ENCODE results near the gene RNU7-1.

The RNU7-1 gene

DNA sequence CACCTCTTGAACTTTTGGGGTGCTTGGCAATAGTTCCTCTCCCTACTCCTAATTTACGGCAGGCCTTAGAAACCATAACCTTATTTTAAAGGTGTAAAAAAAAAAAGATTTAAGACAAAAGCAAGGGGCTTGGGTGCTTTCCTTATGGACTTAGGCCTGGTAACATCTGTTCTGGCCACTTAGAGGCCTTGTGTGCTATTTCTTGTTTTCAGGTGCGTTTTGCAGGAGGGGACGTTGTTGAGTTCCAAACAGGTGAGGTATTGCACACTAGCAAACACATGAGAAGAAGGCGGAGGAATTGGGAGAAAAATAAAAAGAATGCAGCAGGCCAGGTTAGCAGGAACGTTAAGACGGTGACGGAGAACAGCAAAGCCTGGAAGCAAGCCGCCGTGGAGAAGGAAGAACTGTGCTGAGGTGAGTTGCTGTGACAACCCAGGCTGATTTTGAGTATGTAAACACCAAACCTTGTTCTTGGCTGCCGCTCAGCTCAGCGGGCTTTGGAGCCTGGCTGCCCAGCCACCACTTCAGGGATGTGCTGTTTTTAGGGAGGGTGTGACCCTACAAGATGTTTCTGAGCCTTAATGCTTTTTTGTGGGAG, 44.4 kb downstream of the RNU7-1 start:
- DNase-seq (ENCODE audit: low read depth in 1 of 2, low spot score in 1 of 2) = no peak

Data from stimulated activated CD4-positive, alpha-beta T cell treated with anti-CD3 and anti-CD28 coated beads, Interleukin-15, amount 100 ng/mL, for 1 hour (primary cell).